ENCODE measurements around the gene C21orf58. TPM values are rescaled to one million over a fixed set of nuclear protein-coding genes. Genes with fewer than 3 reads are reported as not detected.

The C21orf58 gene
- polyA plus RNA-seq, 3 donors: 0.15 to 0.73 (median 0.21) TPM

DNA sequence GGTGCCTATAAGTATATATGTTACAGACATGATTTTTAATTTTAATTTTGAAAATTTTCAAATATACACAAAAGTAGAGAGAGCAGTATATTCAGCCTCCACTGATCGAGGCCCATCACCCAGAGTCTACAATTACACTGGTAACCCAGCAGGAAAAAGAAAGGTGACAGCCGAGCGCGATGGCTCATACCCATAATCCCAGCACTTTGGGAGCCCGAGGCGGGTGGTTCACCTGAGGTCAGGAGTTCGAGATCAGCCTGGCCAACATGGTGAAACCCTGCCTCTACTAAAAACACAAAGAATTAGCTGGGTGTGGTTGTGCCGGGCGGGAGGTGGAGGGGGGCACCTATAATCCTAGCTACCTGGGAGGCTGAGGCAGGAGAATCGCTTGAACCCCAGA lies 36.1 kb downstream of the C21orf58 start:
- Mint-ChIP-seq H3K36me3 (peaks cover 13 to 36% of the 10 kb centered on the region in 2 donors), H3K4me1 (peaks cover 48% of the 10 kb centered on the region), H3K27me3 (ENCODE audit: low read depth in 3 of 3) (peaks cover 0 to 4% (median 0%) of the 10 kb centered on the region in 3 donors), H3K9me3 (peaks cover 0 to 12% (median 7%) of the 10 kb centered on the region in 7 donors), H3K27ac (peak overlapping the region in 3 of 7 donors; percentile 54 to 90 (median 82)), H3K4me3 (peak overlapping the region in 1 of 2 donors; percentile 65)
- Histone ChIP-seq H3K79me2 (ENCODE audit: insufficient read depth, low read length) (peaks cover 41% of the 10 kb centered on the region), H3K36me3 (replicated peaks in 1 of 2; ENCODE audit: control insufficient read depth in 1 of 2, insufficient read depth in 2 of 2, low read length in 2 of 2) (peaks cover 5 to 24% of the 10 kb centered on the region in 2 donors), H3K27me3 (ENCODE audit: control insufficient read depth in 2 of 2, insufficient read depth in 2 of 2, low read length in 2 of 2) (no peaks in the 10 kb centered on the region), H3K27ac (ENCODE audit: low read depth in 1 of 2, low read length in 2 of 2) (peak overlapping the region in 1 of 2 donors; percentile 58), H3K9ac (ENCODE audit: insufficient read depth, low read length, poor library complexity, severe bottlenecking) (no peak overlapping the region), H3K9me3 (replicated peaks in 1 of 2; ENCODE audit: control insufficient read depth in 1 of 2, insufficient read depth in 1 of 2, low read length in 2 of 2) (peaks cover 7% of the 10 kb centered on the region in 2 donors), H2AFZ (ENCODE audit: insufficient read depth, low read depth, low read length, poor library complexity, severe bottlenecking) (no peak overlapping the region), H3K4me2 (replicated peaks; ENCODE audit: extremely low read depth, low read length, poor library complexity, severe bottlenecking) (peak overlapping the region; percentile 94), H4K20me1 (ENCODE audit: insufficient read depth, low read length) (peaks cover 24% of the 10 kb centered on the region), H3K4me3 (replicated peaks in 1 of 3; ENCODE audit: low read depth in 2 of 3, low read length in 3 of 3) (no peak overlapping the region), H3K4me1 (ENCODE audit: control insufficient read depth in 1 of 2, insufficient read depth in 2 of 2, low read length in 2 of 2) (peaks cover 42 to 55% of the 10 kb centered on the region in 2 donors)
- TF ChIP-seq, protein P1, sequence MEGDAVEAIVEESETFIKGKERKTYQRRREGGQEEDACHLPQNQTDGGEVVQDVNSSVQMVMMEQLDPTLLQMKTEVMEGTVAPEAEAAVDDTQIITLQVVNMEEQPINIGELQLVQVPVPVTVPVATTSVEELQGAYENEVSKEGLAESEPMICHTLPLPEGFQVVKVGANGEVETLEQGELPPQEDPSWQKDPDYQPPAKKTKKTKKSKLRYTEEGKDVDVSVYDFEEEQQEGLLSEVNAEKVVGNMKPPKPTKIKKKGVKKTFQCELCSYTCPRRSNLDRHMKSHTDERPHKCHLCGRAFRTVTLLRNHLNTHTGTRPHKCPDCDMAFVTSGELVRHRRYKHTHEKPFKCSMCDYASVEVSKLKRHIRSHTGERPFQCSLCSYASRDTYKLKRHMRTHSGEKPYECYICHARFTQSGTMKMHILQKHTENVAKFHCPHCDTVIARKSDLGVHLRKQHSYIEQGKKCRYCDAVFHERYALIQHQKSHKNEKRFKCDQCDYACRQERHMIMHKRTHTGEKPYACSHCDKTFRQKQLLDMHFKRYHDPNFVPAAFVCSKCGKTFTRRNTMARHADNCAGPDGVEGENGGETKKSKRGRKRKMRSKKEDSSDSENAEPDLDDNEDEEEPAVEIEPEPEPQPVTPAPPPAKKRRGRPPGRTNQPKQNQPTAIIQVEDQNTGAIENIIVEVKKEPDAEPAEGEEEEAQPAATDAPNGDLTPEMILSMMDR (IDR thresholded peaks at IDR 0.05): no peak
- WGBS (ENCODE audit: insufficient coverage): no CpG with 5 or more reads among the region's 10 CpGs
- intact Hi-C loops (cut with micrococcal nuclease): loop anchor here in 1 of 2 donors (5.0 kb wide), 1 partner anchor 35 kb away; the partner anchor contains the start of genes C21orf58 and PCNT
- no peak for DNase-seq

DNA sequence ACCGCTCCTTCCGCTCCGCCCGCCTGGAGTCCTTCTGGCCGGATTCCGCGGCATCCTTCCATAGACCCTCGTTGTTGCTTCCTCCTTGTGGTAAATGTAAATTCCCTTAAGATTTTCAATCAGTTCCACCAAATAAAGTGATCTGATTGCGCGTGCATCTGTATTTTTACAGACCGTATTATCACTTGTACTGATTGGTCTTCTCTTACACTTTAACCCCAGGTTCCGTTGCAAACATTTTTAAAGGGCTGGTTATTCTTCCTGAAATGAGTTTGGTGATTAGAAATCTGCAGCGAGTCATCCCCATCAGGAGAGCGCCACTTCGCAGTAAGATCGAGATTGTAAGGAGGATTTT lies 37.0 kb downstream of the C21orf58 start:
- H3K79me2 ChIP-seq (ENCODE audit: insufficient read depth, low read length): peaks cover 50% of the 10 kb centered on the region

More for the DNA sequence above, 37.0 kb downstream of the C21orf58 start:
- peak overlapping the region; percentile 85 to 89 for H3K27ac ChIP-seq (ENCODE audit: low read depth in 1 of 2, low read length in 2 of 2)
- H3K36me3 ChIP-seq (replicated peaks in 1 of 2; ENCODE audit: control insufficient read depth in 1 of 2, insufficient read depth in 2 of 2, low read length in 2 of 2): peaks cover 3 to 15% of the 10 kb centered on the region in 2 donors
- H3K4me1 ChIP-seq (ENCODE audit: control insufficient read depth in 1 of 2, insufficient read depth in 2 of 2, low read length in 2 of 2): peaks cover 42 to 55% of the 10 kb centered on the region in 2 donors
- H3K9me3 ChIP-seq (replicated peaks in 1 of 2; ENCODE audit: control insufficient read depth in 1 of 2, insufficient read depth in 1 of 2, low read length in 2 of 2): peaks cover 0 to under 1% of the 10 kb centered on the region in 2 donors
- peaks cover 7 to 32% of the 10 kb centered on the region in 2 donors for H3K36me3 Mint-ChIP-seq
- H3K4me1 Mint-ChIP-seq: peaks cover 50% of the 10 kb centered on the region
- TF ChIP-seq, protein P1 (IDR thresholded peaks at IDR 0.05): no peak
- intact Hi-C loops (cut with micrococcal nuclease): loop anchor here (1.0 to 5.0 kb wide), 2 partner anchors 36 to 38 kb away; partner anchors contain the start of genes PCNT (in 2 of the 2) and C21orf58 (in 1 of the 2)
- peak overlapping the region; percentile 89 to 93 for H3K4me3 Mint-ChIP-seq
- peak overlapping the region; percentile 58 to 95 (median 73) for H3K4me3 ChIP-seq (replicated peaks in 1 of 3; ENCODE audit: low read depth in 2 of 3, low read length in 3 of 3)
- peak in 2 of 3 donors; percentile 41 to 52 for DNase-seq
- peak overlapping the region; percentile 82 to 96 (median 95) for H3K27ac Mint-ChIP-seq
- H4K20me1 ChIP-seq (ENCODE audit: insufficient read depth, low read length): peaks cover 33% of the 10 kb centered on the region
- H3K9ac ChIP-seq (ENCODE audit: insufficient read depth, low read length, poor library complexity, severe bottlenecking): peak overlapping the region; percentile 88
- H3K4me2 ChIP-seq (replicated peaks; ENCODE audit: extremely low read depth, low read length, poor library complexity, severe bottlenecking): peak overlapping the region; percentile 94
- H3K27me3 Mint-ChIP-seq (ENCODE audit: low read depth in 3 of 3): peaks cover 0 to 4% (median 0%) of the 10 kb centered on the region in 3 donors
- 0% methylated on average over 4 of the region's 16 CpGs for WGBS (ENCODE audit: insufficient coverage)
- H3K27me3 ChIP-seq (ENCODE audit: control insufficient read depth in 2 of 2, insufficient read depth in 2 of 2, low read length in 2 of 2): no peaks in the 10 kb centered on the region
- peak overlapping the region; percentile 93 for H2AFZ ChIP-seq (ENCODE audit: insufficient read depth, low read depth, low read length, poor library complexity, severe bottlenecking)
- peaks cover 0 to 4% (median under 1%) of the 10 kb centered on the region in 7 donors for H3K9me3 Mint-ChIP-seq
